Retina (tissue), 1 donor: ENCODE data around the gene PTGIR.

Experiments used
- DNase-seq: peaks from one replicate; pipeline ENCODE4 v3.0.0-alpha.2; 2016

PTGIR gene

DNA sequence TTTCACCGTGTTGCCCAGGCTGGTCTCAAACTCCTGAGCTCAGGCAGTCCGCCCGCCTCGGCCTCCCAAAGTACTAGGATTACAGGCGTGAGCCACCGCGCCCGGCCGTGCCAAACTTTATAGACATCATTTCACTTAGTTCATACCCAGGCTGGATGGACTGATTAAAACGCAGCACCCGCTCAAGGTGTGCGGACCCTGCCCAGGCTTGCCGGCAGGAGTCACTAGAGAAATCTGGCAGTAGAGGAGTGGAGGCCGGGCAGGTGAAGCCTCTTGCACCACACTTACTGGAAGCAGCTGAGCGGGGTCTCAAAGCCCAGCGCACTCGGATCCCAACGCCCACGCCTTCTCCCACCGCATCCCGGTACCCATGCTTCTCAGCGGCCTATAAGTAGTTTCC lies 11.4 kb downstream of the PTGIR start:
- no peak for DNase-seq

DNA sequence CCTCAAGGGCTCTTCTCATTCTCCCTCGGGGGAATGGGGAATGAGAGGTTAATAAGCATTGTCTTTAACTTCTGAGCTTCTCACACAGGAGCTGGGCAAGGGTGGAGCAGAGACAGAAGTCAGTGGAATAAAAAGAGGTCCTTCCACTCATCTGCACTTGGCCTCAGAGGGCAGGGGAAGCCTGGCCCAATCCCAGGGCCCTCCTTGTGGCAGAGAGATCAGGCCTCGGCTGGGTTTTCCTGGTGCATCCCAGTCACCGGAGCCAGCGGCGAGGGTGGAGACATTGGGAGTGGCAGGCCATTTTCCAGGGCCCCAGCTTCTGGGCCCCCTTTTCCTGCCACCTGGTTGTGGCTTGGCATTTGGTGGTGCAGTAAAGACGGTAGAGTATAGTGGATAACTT lies 13.1 kb downstream of the PTGIR start:
- no peak for DNase-seq

- no peak for DNase-seq
These were observed 13.8 kb downstream of the PTGIR start for GRCh38 chr19:46610851-46611770.

GRCh38 chr19:46610413-46610775 lies 14.5 kb downstream of the PTGIR start:
- DNase-seq = no peak

DNA sequence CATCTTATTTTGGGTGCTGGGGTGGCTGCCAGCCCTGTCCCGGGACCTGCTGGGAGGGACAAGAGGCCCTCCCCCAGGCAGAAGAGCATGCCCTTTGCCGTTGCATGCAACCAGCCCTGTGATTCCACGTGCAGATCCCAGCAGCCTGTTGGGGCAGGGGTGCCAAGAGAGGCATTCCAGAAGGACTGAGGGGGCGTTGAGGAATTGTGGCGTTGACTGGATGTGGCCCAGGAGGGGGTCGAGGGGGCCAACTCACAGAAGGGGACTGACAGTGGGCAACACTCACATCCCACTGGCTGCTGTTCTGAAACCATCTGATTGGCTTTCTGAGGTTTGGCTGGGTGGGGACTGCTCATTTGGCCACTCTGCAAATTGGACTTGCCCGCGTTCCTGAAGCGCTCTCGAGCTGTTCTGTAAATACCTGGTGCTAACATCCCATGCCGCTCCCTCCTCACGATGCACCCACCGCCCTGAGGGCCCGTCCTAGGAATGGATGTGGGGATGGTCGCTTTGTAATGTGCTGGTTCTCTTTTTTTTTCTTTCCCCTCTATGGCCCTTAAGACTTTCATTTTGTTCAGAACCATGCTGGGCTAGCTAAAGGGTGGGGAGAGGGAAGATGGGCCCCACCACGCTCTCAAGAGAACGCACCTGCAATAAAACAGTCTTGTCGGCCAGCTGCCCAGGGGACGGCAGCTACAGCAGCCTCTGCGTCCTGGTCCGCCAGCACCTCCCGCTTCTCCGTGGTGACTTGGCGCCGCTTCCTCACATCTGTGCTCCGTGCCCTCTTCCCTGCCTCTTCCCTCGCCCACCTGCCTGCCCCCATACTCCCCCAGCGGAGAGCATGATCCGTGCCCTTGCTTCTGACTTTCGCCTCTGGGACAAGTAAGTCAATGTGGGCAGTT lies 15.1 kb downstream of the PTGIR start:
- no peak for DNase-seq

- DNase-seq = no peak
These were observed 16.1 kb downstream of the PTGIR start for GRCh38 chr19:46608581-46609345.

DNA sequence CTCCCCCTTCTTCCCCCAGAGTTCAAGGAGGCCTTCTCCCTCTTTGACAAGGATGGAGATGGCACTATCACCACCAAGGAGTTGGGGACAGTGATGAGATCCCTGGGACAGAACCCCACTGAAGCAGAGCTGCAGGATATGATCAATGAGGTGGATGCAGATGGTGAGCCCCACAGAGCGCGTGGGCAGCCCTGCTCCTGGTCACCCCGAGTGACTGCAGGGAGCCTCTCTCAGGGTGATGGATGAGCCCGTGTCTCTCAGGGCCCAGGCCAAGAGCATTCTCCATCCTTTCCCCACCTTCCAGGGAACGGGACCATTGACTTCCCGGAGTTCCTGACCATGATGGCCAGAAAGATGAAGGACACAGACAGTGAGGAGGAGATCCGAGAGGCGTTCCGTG lies 16.7 kb downstream of the PTGIR start:
- DNase-seq = no peak

GRCh38 chr19:46607448-46607841 lies 17.4 kb downstream of the PTGIR start:
- DNase-seq = no peak

DNA sequence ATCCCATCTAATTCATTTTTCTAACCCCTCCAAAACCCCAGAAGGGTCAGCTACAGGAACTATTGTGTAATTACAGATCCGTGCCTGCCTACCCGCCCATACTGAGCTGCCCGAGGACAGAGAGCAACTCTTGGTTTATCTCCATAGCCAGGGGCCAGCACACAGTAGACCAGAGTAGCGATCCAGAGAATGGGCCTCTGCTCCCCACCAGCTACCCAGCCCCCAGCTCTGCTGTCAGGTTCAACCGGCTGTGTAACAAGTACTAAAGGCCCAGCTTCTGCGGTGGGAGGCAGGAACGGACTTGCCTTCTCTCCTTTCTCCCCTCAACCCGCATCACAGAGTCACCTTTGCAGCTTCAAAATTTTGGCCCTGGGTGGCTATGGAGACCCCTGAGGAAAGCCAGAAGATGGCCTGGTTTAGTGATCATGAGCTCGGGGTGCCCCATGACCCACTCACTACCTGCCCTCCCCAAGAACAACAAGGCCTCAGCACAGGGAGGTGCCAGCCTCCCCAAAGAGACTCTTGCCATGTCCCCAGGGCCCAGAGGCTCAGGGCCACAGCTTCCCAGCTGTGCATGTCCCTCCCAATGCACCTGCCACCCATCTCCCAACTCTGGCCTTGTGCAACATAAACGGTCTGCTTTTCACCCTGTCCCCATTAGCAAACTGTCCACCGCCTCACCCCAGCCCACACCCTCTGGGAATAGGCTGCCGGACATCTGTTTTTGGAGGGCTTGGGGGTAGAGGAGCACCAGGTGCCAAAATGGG lies 18.0 kb downstream of the PTGIR start:
- no peak for DNase-seq

GRCh38 chr19:46606019-46606418 lies 18.9 kb downstream of the PTGIR start:
- DNase-seq = no peak

DNA sequence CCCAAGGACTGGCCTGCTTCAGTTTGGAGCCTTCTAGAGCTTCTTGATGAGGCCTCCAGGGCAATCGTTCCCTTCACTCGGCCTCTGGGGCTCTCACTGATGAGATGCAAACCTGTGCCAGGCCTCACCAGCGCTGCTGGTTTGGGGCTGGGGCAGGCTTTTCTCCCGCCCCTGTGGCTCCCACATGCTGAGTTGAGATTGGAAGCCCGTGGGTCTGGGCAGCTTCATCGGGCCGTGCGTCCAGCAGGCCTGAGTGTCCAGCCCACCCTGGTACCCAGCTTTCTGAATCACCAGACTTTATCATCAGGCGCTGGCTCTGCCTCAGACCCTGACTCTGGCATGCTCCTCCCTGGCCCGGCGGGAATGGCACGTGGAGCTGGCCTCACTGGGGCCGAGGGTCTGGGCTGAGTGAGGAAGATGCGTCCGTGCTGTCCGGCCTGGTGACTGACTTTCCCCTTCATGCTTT lies 19.5 kb downstream of the PTGIR start:
- no peak for DNase-seq

GRCh38 chr19:46604781-46605355 lies 20.0 kb downstream of the PTGIR start:
- DNase-seq = no peak

DNA sequence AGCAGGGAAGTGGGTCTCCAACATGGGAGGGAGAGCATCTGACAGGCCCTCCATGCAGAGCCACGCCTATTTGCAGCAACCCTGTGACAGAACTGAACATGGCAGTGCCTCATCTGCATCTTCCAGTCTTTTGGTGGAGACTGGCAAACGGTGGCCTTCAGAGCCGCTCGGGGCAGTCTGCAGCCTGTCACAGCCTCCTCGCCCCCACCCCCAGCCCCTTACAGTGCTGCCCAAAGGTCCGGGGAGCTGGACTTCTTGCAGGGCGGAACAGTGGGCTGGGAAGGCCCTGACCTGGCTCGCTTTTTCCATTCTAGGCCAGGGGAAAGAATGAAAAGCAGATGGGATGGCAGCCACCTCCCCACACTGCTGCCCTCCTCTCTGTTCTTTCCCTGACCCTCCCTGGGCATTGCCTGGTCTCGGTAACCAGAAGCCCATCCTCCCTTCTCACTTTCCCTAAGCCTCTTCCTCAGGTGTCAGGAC lies 21.1 kb downstream of the PTGIR start:
- DNase-seq = no peak

DNA sequence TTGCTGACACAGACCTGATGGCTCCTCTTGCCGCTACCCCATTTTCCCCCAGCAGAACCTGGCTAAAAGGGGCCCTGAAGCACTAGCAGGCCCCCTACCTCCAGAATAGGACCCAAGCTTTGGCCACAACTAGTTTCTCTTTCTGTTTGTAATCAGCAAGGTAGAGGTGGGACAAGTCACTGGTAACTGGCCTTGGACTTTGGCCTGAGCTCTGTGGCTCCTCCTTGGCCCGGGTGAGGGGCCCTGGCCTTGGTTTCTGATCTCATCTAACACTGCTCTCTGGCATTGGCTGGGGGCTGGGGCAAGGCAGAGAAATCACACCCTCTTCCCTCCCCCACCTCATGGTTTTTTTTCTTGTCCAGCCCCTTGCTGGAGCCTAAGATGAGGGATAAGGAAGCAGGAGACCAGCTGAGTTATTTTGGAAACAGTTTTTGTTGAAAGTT lies 21.7 kb downstream of the PTGIR start:
- no peak for DNase-seq

DNA sequence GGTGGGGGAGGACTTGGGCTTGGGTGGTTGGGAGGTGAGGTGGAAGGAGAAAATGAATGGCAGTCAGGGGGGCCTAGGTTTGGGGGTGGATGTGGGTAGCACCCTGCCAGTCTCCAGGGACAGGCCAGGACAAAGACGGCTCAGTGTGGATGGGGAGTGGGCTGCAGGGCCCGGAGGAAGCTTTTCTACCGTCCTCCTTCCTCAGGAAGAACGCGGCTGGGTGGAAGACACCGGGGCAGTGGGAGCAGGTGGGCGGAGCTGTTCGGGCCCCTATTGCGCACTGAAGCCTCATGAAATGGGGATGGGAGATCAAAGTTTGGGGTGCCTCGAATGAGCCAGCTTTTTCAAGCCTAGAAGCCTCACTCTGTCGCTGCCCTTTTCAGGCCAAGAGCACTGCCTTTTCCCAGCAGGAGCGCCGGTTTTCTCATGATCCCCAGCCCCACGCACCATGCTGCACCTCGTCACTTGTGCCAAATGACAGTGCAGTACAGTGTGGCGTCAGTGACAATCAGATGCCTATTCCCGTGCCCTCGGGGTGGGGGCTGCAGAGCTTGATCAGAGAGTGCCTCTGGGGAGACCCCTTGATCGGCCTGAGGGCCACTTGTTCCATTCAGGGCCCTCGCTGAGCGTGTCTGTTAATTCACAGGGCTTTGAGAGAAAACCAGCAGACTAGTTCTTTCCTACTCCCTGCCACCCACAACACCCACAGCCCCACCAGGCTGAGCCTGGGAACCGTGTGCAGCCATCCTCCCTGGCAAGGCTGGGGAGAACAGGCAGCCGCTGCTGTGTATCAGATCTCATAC lies 22.3 kb downstream of the PTGIR start:
- DNase-seq = peak; percentile 53

DNA sequence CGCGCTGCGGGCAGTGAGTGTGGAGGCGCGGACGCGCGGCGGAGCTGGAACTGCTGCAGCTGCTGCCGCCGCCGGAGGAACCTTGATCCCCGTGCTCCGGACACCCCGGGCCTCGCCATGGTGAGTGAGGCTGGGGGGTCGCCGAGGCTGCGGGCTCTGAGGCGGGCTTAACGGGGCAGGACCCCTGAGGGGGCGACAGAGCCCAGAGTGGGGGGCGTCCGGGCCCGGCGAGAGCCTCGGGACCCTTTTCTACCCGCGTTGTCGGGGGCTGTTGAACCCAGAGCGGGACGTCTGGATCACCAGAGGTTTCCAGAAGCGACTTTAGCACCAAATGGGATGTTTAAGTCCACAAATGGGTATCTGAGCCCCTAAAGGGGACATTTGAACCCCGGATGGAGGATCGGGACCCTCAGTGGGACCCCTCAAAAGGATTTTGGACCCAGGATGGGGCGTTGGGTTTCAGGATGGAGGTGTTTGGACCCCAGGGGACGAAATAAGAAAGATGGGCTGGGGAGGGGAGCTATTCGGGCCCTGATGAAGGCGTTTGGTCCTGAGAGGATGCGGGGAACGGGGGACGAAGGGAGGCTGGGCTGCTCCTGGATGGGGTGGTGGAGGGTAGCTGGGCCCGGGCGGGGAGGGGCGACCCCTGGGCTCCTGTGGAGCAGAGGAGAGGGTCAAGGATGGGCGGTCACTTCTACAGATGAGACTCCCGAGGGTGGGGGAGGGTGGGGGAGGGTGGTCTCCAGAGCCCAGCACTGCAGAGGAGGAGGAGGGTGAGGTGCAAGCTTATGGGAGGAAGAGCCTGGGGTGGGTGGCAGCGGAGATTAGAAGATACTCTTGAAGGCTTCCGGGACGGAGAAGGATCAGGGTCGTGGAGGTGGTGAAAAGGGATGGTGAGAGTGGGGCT lies 23.3 kb downstream of the PTGIR start, which contains the start of gene CALM3:
Gene CALM3, plus strand, starts transcription at position 13 of the 907 bp plus-strand sequence. Its CDS starts 105 bp downstream, at position 118.
- DNase-seq = no peak

GRCh38 chr19:46600384-46601317 lies 24.2 kb downstream of the PTGIR start:
- peak; percentile 100 for DNase-seq

DNA sequence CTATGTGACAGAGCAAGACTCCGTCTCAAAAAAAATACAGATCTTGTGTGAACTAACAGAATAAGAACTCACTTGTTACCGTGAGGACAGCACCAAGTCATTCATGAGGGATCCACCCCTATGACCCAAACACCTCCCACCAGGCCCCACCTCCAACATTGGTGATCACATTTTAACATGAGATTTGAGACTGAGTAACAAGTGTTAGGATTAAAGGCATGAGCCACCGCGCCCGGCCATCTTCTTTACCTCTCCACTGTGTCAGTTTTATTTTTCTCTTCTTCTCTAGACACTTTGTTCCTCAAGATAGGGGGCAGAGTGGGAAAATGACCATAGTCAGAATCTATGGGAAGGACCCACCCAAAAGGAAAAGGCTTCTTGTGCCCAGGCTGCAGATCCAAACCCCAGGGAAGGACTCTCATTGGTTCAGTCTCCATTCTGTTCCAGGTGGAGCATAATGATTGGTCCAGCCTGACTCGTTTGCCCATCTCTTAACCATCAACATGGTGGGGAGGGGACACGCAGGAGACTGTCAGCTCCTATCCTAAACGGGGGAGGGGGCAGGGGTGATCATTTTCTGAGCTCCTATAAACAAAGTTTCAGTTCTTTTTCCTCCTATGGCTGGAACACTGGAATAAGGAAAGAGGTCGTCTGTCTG lies 25.0 kb downstream of the PTGIR start:
- no peak for DNase-seq
